Fibroblast of skin of back (primary cell): ENCODE data around the gene FBXO24.
"Not testable (repeated sequence)": the region's sequence is repeated elsewhere in the genome, so short reads cannot be mapped to it uniquely, and the experiment has no call there.

Experiments
- DNase-seq: peaks from one replicate; pipeline ENCODE4 v3.0.0-alpha.2; 2013

The FBXO24 gene

DNA sequence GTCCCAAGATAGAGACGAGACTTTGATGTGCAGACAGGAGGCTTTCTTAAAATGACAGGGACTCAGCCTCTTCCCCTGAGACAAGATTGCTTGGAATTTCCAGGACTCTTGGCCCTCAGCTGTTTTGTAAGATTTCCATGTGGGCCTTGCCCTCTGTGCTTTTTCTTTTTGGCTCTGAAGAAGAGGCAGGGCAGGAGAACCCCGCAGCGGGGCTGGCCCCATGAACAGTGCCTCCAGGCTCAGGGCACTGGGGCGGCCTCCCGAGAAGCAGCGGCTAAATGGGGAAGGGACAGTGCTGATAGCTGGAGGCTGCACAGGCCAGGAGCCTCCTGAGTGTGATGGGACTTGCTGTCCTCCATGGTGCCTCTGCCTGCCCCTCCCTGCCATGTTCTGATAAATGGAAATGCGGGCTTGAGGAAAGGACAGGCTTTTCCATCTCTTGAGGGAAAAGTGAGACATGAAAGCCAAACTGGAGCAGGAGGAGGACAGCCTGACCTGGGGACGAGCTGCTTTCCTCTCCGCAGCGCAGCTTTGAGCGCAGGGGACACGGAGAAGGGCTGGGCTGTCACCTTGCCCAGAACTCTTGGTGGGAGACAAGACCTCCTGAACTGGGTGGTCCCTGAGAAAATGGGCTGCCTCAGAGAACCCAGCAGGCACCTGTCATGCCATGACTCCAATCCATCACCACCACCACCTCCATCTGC, 24.5 kb upstream of the FBXO24 start:
- DNase-seq: no peak

DNA sequence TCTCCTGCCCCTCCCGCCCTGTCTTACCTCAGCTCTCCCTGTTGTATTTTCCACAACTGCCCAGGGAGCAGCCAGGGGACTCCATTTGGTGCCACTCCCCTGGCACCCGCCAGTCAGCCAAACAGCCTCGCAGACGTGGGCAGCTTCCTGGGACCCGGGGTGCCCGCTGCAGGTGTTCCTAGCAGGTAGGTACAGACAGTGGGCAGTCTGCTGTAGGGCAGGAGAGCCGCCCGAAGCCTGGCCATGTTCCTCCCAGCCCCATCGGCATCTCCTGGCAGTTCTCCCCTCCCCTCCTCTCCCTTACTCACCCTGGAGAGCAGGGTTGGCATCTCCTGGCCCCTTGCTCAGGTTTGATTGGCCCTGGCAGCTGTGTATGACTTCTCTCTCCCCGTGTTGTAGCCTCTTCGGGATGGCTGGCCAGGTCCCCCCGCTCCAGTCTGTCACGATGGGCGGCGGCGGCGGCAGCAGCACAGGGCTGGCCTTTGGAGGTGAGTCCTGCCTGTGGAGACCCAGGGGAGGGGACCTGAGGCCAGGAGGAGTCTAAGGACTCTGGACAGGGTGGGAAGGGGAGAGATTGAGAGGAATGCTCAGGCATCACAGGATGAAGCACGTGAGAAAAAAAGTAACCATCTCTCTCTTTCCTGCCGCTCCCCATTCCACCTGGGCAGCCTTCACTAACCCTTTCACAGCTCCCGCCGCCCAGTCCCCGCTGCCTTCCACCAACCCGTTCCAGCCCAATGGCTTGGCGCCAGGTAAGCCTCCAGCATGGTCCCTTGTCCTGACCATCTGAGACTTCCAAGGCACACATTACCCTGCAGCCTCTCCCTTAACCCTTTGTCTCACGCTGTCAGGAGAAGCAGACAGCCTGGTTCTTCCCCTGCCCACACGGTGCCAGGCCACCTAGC, 23.7 kb upstream of the FBXO24 start:
- DNase-seq: no peak

DNA sequence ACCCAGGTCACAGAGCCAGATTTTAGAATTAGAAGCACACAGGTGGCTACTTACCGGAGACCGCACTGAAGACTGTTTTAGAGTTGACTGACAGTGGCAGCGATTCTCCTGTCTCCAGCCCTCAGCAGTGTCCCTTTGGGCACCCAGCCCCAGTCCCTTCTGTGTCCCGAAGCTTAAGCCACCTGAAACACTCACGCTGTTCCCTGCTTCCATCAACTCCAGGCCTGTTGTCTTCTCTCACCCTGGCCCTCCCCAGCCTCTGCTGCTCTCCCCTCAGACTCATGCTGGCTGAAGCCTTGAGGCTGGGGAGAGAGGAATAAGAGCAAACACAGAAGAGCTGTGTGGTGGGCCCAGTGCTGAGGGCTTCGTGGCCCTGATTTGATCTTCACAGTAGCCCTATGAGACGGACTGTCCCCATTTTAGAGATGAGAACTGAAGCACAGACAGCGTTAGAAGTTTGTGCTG, 23.0 kb upstream of the FBXO24 start:
- DNase-seq: no peak

DNA sequence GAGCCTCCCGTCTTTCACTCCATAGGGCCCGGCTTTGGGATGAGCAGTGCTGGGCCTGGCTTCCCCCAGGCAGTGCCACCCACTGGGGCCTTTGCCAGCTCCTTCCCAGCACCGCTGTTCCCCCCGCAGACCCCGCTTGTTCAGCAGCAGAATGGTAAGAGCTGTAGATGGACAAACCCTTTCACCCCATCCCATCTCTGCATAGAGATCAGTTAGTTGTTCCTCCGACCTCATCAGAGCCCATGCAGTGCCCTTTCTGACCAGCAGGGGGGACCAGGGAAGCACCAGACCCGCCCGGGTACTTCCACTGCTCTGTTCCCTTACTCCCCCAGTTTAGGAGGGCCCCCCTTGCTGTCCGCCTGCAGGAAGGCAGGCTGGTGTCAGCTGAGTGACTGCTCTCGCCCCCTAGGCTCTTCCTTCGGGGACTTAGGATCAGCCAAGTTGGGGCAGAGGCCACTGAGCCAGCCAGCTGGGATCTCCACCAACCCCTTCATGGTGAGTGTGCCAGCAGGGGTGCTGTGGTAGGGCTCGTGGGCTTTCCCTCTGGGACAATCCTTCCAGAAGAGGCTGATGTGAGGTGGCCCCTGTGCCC, 22.2 kb upstream of the FBXO24 start:
- DNase-seq: peak; percentile 65

DNA sequence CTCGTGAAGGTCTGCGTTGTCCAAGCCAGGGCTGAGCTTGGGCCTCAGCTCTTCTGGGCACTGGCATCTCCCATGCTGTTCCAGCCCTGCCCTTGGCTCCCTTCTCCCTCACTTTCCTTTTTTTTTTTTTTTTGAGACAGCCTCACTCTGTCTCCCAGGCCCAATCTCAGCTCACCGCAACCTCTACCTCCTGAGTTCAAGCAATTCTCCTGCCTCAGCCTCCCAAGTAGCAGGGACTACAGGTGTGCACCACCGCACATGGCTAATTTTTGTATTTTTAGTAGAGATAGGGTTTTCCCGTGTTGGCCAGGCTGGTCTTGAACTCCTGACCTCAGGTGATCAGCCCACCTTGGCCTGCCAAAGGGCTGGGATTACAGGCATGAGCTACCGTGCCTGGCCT, 21.7 kb upstream of the FBXO24 start:
- not testable (repeated sequence) for DNase-seq

DNA sequence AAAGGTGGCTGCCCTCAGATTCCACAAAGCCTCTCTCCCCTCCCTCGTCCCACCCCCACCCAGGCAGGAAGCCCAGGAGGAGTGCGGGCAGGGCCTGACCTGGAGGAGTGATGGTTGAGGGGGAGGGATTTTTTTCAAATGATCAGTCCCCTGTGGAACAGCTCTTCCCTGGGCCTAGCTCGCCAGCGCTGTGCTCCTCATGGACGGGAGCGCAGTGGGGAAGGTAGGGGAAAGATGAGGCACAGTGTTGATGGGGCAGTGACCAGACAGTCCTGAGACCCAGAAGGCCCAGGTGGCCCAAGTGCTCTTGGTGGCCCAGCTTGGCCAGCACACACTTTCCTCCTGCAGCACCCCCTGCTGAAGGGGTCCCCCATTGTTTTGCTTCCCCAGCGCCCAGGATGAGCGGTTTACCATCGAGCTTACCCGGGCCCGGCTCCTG, 21.0 kb upstream of the FBXO24 start:
- no peak for DNase-seq

DNA sequence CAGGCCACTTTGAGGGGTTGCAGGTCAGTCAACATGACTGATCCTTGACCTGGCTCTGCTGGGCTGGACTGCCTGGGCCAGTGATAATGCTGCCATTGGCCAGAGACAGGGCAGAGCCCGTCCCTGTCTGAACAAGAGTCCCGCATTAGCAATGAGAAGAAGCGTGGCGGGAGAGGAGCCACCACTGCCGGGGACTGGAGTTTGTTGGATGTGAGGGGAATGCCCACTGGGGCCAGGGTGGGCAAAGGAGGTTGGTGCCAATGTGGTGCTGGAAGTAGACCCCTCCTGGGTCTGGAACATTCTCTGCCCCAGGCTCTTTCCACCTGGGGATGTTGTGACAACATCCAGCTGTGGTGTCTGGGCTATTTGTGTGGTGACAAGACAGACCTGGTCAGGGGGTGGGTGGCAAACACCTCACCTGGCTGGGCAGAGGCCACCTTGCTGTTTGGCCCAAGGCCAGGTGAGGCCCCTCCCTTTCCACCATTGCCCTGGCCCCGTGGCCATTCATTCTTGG, 20.1 kb upstream of the FBXO24 start:
- no peak for DNase-seq

DNA sequence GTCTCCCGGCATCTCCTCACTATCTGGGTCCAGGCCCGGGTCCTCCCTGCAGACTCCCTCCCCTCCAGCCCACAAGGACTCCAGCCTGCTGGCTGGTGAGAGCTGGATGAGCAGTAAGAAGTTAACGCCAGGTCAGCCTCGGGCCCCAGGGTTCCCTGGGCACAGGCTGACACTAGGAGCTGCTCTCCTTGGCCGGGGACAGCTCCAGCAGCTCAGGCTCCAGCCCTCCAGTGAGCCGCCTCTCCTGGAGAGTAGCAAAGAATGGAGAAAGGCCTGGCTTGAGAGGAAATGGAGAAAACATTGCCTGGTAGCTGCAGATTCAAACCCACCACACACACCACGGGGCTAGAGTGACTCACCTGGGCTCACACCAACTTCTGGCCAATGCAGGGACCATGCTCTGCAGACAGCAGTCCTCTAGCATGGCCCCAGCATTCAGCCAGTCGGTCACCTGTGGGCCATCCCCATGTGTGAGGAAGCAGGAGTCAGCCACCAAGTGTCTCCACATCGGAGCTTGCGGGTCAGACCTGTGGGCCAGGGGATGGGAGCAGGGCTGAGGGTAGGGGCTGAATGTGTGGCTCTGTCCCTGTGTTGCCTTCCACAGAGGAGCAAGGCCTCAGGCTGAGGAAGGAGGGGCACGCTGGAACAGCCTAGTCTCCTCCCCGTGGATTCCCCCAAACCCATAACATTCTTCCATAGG, 18.9 kb upstream of the FBXO24 start:
- DNase-seq: peak; percentile 15

DNA sequence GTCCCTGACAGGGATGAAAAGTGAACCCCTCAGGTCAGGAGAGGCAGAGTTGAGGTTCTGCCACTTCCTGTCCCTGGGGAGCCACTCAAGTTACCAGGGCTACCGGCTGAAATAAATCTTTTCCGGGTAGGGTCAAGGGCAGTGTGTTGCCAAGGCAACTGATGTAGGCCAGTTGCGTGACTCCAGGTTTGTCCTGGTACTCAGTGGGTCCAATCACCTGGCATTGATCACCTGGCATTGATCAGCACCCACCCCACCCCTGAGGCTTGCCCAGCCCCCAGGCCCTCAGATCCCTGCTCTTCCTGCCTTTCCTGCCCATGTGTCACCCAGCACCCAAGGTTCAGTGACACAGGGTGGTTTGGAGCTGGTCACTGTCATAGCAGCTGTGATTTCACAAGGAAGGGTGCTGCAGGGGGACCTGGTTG, 18.4 kb upstream of the FBXO24 start:
- no peak for DNase-seq

DNA sequence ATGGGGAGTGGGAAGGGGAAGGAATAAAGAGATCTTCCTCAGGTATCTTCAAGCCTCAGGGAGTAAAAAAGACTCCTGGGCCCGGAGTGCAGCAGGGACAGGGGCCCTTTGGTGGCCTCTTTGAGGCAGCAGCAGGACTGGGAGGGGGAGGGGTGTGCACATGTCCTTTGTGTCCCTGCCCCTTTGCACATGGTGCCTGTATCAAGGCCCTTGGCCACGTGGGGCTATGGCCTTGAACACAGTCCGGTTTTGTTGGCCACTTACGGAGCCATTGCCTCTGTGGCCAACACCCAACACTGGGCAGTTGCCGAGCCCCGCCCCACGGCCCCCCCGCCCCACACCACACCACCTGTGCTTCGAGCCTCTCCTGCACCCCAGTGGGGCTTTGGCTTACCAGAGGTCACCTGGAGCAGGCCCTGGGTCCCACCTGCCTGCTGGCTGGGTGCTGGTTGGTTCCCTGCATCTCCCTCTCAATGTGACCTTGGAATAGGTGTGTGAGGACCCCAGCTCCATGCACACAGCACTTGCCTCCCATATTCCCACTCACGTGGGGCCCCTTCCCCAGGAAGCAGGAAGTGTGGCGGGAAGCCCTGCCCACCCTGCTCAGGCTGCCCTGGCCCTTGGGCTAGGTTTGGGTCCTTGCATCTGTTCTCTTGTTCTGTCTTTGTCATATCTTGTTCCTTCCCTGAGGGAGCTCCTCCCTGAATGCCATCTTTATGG, 17.8 kb upstream of the FBXO24 start:
- DNase-seq: no peak

DNA sequence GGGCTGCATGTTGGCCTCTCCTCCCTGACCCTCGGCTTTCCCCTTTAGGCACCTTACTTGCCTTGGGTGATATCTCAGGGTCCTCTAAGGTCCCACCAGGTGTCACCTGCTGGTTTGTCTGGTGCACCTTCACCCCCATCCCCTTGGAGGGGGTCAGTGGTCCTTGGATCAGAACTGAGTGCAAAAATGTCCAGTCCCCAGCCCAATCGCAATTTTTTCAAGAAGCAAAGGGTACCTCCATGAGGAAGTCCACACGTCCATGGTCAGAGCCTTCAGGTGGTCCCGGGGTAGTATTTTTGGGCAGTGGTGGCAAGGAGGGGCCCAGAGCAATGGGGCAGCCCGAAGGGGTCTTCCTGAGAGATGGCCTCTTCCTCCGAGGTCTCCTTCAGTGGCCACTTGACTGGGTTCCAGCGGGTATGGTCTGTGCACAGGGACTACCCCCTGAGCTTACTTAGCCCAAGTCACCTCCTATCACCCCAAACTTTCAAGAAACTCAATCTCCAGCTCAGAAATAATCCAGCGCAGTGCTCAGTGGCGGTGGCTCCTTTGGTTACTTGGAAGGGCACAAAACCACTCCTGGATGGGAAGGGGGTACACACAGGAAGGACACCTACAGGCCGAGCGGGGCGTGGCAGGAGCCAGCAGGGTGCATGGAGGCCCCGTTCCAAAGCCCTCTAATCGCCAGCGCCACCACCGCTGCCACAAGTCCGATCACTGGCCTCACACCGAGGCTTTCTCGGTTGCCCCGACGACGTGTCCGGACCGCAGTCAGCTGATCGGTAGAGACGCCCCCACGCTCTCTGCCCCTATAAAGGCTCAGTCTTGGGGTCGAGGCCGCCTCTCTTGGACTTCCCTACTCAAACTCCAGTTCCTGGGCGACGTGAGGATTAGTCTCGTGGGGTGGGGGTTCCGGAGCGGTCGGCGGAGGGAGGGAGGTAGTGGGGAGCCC, 17.0 kb upstream of the FBXO24 start:
- peak; percentile 32 for DNase-seq

DNA sequence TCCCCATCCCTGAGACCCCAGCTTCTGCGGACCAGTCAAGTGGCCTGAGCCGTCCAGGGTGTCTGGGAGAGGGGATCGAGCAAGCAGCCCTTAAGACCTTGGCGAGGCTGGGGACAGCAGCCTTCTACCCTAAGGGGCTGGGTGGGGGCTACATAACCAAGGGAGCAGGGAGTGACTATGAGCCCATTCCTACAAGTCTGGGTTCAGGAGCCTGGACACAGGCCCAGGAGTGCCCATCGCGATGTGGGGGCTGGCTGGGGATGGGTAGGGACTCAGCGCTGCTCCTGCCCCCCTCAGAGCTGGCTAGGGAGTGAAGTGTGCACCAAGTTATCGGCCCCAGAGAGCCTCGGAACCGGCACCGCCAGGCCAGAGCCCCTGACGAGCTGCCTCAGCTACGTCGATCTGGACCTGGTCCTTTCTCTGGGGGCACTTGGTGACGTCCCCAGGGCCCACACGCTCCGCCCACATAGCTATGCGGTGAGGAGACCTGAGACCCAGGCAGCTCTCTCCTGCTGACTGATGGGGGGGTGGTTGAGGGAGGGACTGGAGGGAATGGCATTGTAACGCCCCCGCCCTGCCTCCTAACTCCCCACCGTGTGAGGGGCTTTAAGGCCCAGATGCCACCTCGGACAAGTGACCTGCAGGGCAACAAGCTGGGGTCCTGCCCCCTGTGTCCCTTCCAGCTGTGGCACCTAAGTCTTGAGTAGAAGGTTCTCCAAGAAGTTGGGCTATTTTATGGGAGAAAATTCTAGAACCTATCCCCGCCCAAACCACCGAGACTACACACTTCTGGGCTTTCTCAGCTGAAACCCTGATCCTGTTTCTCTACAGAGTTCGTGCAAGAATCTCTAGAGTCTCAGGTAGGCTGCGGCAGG, 14.9 kb upstream of the FBXO24 start:
- DNase-seq: peak; percentile 48

DNA sequence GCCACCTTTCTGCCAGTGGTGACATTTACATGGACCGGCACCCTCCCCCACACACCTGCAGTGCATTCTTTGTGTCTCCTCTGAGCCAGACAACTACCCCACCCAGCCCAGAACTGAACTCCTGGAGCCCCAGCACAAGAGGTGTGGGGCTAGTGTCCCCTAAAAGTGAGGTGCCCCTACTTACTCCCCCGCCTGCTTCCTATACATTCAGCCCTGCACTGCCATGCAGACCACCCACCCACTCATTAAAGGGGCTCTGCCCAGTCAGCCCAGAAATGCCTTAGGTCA, 14.4 kb upstream of the FBXO24 start:
- DNase-seq: no peak

DNA sequence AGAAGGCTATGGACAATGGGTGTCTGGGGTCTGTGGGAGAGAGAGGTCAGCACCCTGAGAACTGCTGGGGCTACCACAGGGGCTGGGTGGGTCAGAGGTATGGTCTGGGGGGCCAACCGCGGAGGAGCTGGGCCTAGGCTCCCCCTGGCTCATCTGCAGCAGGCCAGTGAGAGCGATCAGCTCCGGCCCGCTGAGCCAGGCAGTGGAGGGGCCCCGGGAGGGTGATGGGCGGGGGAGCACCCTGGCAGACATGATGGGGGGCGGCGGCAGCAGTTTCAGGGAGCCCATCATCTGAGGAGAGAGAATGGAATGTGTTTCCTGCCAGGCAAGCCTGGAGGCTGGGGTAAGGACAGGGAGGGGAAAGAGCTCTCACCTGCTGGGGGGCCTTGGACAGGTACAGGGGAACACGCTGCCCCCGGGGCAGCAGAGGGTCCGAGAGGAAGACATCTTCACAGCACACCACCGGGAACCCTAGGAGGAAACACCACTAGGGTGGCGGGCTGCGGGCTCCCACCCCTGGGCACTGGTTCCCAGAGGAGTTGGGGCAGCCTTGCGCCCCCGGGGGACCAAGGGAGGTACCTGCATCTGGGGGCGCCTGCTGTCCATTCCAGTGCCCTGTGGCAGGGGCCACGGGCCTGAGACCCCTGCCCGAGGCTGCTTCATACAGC, 13.7 kb upstream of the FBXO24 start:
- no peak for DNase-seq

DNA sequence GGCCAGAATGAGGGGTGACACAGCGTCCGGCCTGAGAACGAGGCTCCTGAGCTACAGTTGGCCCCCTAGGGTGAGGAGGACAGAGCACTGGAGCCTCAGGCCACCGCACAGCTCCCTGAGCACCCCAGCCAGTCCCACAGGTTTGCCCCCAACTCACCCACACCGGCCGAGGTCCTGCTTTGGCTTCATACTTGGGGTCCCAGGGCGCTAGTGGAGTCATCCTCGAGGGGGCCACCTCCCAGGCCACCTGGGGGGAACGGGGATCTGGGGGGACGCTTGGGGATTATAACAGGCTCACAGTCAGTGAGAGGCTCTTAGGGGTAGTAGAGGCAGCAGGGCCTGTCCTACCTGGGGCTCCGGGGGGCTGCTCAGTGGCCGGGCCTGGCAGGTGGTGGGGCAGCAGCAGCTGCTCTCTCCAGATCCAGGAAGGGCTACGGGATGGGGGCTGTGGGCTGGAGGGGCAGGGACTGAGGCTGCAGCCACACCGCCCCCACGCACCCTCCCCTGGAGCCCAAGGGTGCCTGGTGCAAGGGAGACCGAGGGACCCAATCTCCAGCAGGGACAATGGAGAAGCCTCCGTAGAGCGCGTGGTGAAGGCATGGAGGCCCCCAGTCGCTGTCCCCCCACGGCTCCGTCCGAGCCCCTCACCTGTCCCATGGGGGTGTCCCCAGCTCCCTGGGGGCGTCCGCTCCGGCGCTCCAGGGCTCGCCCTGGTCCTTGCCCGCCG, 13.0 kb upstream of the FBXO24 start:
- no peak for DNase-seq

DNA sequence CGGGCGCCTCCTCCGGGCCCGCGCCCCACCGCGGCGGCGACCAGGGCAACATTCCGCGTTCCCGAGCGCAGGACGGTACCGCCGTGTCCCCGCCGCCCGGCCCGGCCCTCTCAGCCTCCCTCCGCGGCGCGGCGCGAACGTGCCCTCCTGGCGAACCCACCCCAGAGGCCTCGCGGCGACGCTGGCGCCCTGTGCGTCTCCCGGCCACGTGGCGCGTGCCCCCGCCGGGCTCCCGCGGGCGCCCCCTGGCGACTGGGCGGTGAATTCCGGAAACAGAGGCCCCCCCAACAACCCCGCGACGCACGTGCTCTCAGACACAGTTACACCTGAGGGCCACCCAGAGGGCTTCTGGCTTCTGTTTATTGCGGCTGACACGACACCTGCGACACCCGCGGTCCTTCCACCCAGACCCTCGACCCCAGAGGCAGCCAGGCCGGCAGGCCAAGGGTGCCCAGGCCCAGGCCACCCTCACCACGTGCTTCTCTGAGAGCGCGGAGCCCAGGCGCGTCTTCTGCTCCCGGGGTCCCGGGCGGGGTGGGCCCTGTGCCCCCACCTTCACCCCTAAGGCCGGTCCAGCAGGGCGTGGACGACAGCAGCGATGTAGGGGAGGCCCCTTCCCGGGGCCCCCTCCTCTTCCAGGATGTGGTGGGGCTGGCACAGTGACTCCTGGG, 12.3 kb upstream of the FBXO24 start, which contains the start of gene SAP25:
SAP25 (minus strand) TSS at position 210 of the 671 bp plus-strand sequence; CDS start at position 52, 158 bp downstream.
- DNase-seq: no peak

DNA sequence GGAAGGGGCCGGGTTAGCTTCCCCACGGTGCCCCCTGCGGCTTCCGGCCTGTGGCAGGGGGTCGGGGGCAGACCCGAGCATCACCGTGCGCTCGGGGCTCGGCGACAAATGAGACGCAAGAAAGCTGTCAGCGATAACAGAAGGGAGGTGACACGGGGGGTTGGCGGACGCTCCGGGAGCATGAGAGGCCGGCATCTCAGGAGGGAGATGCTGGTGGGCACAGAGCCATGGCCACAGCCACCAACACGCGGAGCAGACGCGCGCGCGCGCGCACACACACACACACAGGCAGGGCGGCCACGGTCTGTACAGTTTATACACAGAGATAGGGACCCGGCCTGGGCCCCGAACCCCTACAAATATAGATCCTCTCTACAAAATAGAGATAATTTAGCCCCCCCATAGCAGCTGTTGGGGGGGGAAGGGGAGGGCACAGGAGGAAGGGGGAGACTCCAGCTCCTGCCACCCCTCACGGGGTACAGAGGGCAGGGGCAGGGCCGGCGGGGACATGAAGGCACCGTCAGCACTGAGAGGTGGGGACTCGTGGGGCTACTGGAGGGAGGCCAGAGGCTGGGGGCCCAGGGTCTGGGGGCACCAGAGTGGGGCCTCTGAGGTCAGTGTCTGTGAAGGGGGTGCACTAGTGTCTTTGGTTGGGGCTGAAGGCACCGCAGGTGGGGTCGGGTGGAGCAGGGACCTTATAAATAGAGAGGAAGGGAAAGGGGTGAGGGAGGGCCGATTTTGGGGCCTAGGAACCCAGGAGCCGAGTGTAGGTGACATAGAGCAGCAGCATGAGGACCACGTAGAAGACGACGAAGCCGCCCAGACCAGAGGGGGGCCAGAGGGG, 11.5 kb upstream of the FBXO24 start:
- no peak for DNase-seq
